Tibial nerve (tissue), 3 donors: ENCODE measurements around the gene CORO2B.

Source experiments
- POLR2A ChIP-seq, 2 donors: fragments of 450-650 bp; IDR thresholded peaks; one replicate each; pipeline ENCODE4 v1.6.1; 2017; ENCODE audit warnings: antibody characterized with exemption in 2 of 2, mild to moderate bottlenecking in 2 of 2, moderate library complexity in 2 of 2
- TF ChIP-seq, protein P1 (sequence below), 5 experiments: fragments of 200-600 bp in 3 of 5; fragments of 450-650 bp in 2 of 5; sonication (generic) in 3 of 5; IDR thresholded peaks; one replicate each; pipeline ENCODE4 v1.5.1; 2016 to 2019; ENCODE audit warnings: antibody characterized with exemption in 5 of 5, mild to moderate bottlenecking in 3 of 5, moderate library complexity in 2 of 5

DNA sequence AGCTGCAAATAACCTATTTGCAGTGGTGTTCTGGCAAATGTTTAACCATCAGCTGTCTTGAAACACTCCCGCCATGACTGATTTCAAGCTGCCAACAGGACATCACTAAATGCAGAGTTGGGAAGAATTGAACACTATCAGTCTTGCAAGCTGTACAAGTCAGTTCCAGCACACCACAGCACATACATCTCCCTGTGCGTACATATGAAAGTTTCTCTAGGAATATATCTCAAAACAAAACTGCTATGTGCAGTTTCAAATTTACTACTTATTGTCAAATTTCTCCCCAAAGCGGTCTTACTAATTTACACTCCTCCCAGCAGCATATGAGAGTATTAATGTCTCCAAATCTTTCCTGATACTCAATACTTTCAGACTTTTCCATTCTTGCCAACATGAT, 30.4 kb upstream of the CORO2B start:
- TF ChIP-seq, protein P1, sequence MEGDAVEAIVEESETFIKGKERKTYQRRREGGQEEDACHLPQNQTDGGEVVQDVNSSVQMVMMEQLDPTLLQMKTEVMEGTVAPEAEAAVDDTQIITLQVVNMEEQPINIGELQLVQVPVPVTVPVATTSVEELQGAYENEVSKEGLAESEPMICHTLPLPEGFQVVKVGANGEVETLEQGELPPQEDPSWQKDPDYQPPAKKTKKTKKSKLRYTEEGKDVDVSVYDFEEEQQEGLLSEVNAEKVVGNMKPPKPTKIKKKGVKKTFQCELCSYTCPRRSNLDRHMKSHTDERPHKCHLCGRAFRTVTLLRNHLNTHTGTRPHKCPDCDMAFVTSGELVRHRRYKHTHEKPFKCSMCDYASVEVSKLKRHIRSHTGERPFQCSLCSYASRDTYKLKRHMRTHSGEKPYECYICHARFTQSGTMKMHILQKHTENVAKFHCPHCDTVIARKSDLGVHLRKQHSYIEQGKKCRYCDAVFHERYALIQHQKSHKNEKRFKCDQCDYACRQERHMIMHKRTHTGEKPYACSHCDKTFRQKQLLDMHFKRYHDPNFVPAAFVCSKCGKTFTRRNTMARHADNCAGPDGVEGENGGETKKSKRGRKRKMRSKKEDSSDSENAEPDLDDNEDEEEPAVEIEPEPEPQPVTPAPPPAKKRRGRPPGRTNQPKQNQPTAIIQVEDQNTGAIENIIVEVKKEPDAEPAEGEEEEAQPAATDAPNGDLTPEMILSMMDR (IDR thresholded peaks at IDR 0.05) = no peak
- no peak for TF ChIP-seq POLR2A (IDR thresholded peaks at IDR 0.05)
